ENCODE data around the gene NME5.

- TF ChIP-seq CTCF (IDR thresholded peaks at IDR 0.05) (no peak), POLR2AphosphoS5 (IDR thresholded peaks at IDR 0.05) (no peak), EP300 (IDR thresholded peaks at IDR 0.05) (no peak)
Observed at GRCh38 chr5:138160706-138161105, 21.5 kb upstream of the NME5 start.
